GM21360 (cell line): ENCODE measurements around the gene TBC1D25.
A peak's percentile ranks its signal among the peaks of the same experiment; 100 is the strongest.
"Not testable (repeated sequence)": the region's sequence is repeated elsewhere in the genome, so short reads cannot be mapped to it uniquely, and the experiment has no call there.

Experiments used
- ATAC-seq: cut with Tn5 transposase; IDR thresholded peaks from one replicate; pipeline ENCODE4 v1.9.1; 2021; ENCODE audit warnings: mild to moderate bottlenecking, moderate library complexity; ENCODE audit not compliant: unreplicated experiment

The TBC1D25 gene

DNA sequence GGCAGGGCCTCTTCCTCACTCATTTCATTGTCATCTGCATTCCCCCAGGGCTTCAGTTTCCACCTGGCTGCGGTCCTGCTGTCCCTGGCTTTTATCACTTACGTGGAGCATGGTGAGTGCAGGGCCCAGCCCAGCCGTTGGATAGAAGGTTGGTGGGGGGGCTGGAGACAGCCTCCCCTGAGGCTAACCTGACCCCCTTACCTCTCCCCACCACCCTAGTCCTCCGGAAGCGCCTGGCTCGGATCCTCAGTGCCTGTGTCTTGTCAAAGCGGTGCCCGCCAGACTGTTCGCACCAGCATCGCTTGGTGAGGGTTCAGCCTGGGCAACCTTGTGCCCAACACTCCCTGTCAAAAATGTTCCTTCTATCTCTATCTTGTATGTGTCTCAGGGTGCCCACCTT lies 23.7 kb upstream of the TBC1D25 start:
- no peak for ATAC-seq

DNA sequence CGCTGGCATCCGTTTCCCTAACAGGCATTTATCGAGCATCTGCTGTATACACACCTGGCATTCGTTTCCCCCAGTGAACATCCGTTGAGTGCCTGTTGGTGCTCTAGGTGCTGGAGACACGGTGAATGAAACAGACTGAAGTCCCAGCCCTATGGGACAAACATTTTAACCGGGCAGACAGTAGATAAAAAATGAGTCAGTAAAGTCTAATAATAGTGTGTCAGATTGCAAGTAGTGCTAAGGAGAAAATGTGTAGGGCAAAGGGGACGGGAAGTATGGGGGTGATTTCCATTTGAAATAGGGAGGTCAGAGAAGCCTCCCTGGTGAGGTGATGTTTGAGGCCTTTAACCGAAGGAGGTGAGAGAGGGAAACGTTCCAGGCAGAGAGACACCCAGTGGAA lies 23.2 kb upstream of the TBC1D25 start:
- no peak for ATAC-seq

DNA sequence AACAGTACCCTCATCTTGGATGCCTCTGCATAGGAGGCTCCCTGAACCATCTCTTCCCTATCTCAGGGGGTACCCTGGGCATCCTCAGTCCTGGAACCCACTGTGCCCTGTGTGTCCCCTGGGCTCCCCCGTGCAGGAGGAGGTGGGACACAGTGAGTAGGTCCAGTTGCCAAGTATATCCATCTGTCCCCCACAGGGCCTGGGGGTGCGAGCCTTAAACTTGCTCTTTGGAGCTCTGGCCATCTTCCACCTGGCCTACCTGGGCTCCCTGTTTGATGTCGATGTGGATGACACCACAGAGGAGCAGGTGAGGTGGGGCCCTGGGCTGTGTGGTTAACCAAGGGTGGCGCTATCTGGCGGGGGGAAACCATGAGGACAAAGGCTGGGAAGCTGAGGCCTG lies 22.5 kb upstream of the TBC1D25 start:
- no peak for ATAC-seq

DNA sequence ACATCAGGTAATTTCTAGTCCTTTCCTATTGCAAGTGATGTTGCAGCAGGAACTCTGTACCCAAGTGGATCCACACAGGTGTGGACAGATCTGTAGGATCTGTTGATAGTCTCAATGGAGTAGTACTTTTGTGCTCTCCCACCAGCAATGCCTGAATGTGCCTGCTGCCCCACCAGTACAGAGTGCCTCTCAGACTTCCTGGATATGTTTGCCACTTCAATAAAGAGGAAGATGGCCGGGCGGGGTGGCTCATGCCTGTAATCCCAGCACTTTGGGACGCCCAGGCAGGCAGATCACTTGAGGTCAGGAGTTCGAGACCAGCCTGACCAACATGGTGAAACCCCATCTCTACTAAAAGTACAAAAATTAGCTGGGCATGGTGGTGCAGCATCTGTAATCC lies 20.0 kb upstream of the TBC1D25 start:
- not testable (repeated sequence) for ATAC-seq

- ATAC-seq = no peak
Measured at GRCh38 chrX:48520455-48520854, 19.1 kb upstream of the TBC1D25 start.

- ATAC-seq = no peak
Measured at GRCh38 chrX:48520976-48521352, 18.6 kb upstream of the TBC1D25 start.

GRCh38 chrX:48521353-48522243 lies 17.9 kb upstream of the TBC1D25 start, which contains the start of gene EBP:
TSS of gene EBP (plus strand) at chrX:48521808. CDS start at chrX:48523772, 1,964 bp downstream.
- peak; percentile 92 for ATAC-seq

GRCh38 chrX:48522291-48522690 lies 17.2 kb upstream of the TBC1D25 start:
- no peak for ATAC-seq

GRCh38 chrX:48523682-48524081 lies 15.8 kb upstream of the TBC1D25 start:
- ATAC-seq = no peak

- ATAC-seq = not testable (repeated sequence)
Measured at GRCh38 chrX:48525853-48526252, 13.7 kb upstream of the TBC1D25 start.

GRCh38 chrX:48530736-48531135 lies 8.8 kb upstream of the TBC1D25 start:
- ATAC-seq = no peak

DNA sequence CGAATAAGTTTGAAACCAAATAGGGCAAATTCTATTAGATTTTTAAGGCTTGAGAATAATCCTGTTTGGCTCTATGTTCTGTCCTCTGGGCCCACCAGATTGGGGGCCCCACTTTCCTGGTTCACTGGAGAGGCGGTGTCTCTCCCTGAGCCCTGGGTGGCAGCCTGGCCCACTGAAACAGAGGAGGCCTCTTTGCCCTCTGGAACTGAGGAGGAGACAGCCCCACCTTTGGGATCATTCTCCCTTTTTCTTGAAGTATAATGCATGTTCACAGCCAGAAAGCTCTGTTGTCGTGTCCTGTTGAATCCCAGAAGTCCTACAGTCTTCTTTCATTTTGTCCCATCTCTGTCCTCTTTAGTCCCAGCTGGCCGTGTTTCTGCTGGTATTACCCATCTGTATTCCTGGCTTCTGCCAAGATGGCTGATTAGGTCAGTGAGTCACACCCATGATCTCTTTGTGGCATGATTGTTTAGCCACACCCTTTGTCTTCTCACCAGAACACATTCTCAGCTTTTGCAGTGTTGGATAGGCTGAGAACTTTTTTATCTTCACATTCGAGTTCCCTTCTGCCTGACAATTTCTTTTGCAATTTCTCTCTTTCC lies 8.1 kb upstream of the TBC1D25 start:
- ATAC-seq = no peak

DNA sequence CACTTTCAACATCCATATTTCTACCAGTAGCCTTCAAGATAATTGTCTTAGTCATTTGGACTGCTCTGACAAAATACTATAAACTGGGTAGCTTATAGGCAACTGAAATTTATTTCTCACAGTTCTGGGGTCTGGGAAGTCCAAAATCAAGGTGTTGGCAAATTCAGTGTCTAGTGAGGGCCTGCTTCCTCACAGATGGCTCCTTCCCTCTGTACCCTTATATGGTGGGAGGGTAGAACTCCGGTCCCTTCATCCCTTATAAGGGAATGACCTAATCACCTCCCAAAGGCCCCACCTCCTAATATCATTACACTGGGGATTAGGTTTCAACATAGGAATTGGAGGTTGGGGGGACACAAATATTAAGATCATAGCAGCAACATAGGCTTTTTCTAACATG lies 7.4 kb upstream of the TBC1D25 start:
- no peak for ATAC-seq

DNA sequence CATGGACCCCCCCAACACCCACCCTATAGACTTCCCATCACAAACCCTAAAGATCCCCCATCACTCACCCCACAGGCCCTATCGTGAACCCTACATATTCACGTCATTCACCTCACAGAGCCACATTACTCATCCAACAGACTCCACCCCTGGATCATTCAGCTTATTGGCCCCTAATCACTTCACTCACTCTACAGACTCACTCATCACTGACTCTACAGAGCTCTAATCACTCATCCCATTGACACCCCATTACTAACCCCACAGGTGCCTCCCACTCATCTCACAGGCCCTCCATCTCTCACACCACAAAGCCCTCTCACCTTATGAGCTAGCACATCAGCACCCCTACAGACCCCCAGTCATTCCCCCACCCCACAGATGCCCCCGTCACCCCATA lies 6.3 kb upstream of the TBC1D25 start:
- ATAC-seq = no peak

GRCh38 chrX:48538641-48539344 lies 721 bp upstream of the TBC1D25 start:
- ATAC-seq = no peak

DNA sequence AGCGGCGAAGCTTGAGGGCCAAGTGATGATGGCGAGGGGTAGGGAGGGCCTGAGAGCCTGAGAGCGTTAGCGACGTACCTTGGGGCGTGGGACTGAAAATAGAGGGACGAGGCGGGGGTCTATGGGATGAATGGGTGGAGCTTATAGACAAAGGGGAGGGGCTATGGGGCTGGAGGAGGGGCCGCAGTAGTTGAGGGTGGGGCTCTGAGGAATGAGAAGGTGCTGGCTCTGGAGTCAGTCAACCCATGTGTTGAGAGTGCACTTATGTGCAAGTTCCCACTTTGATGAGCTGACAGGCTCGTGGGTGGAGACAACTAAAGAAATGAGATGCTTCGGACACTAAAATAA lies 488 bp downstream of the TBC1D25 start:
- peak; percentile 32 for ATAC-seq

DNA sequence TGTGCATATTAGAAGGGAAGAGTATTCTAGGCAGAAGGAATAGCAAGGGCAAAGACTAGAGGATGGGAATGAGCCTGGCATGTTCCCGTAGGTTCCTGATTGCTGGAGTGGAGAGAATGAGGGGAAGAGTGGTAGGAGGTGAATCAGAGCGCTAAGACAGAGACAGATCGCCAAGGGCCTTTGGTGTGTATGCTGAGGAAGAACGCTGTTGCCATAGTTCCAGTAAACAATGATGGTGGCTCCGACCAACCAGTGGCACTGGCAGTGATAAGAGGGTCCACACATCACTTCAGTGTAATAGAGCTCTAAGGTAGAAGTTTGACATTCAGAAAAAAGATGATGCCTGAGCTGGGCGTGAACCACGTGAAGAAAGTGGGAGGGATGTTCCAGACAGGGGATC lies 966 bp downstream of the TBC1D25 start:
- ATAC-seq = no peak

- ATAC-seq = no peak
Measured at GRCh38 chrX:48541140-48541814, 1.8 kb downstream of the TBC1D25 start.

DNA sequence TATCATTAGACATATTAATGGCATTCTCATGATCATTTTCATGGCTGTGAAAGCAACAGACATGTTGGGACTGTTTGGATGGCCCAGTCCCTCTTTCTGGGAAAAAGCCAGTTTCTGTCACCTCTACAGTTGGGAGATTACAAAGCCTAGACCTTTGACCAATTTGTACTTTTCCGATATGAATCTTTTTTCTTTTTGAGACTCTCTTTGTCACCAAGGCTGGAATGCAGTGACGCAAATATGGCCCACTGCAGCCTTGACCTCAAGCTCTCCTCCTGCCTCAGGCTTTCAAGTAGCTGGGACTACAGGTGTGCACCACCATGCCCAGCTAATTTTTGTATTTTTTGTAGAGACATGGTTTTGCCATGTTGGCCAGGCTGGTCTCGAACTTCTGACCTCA lies 9.4 kb downstream of the TBC1D25 start:
- ATAC-seq = no peak

- not testable (repeated sequence) for ATAC-seq
Measured at GRCh38 chrX:48555731-48556325, 16.3 kb downstream of the TBC1D25 start.

GRCh38 chrX:48558271-48558670 lies 18.8 kb downstream of the TBC1D25 start:
- no peak for ATAC-seq
